Neuronal stem cell (in vitro differentiated cells): Measurements from ENCODE around the gene CDK11A.

ENCODE experiments used
- DNase-seq: peaks from one replicate; pipeline ENCODE4 v3.0.0-alpha.2; 2013; ENCODE audit warnings: low spot score
- H2AFZ ChIP-seq: one replicate; pipeline ENCODE4 v1.6.1; 2013; ENCODE audit warnings: mild to moderate bottlenecking, low read length, inconsistent platforms
- H2AK5ac ChIP-seq: 2 replicates; pipeline ENCODE4 v1.6.1; 2013; ENCODE audit warnings: low read depth, mild to moderate bottlenecking, inconsistent platforms, low read length, moderate library complexity, mixed read lengths
- H2BK120ac ChIP-seq: 2 replicates; pipeline ENCODE4 v1.6.1; 2013; ENCODE audit warnings: low read depth, mild to moderate bottlenecking, inconsistent platforms, low read length, moderate library complexity, mixed read lengths
- H2BK12ac ChIP-seq: one replicate; pipeline ENCODE4 v1.6.1; 2013; ENCODE audit warnings: low read length, inconsistent platforms
- H2BK15ac ChIP-seq: 2 replicates; pipeline ENCODE4 v1.6.1; 2013; ENCODE audit warnings: mild to moderate bottlenecking, low read length, inconsistent platforms, mixed read lengths
- H2BK5ac ChIP-seq: one replicate; pipeline ENCODE4 v1.6.1; 2013; ENCODE audit warnings: inconsistent platforms, mild to moderate bottlenecking, low read length, moderate library complexity
- H3K14ac ChIP-seq: one replicate; pipeline ENCODE4 v1.6.1; 2013; ENCODE audit warnings: low read length, inconsistent platforms
- H3K18ac ChIP-seq: 2 replicates; pipeline ENCODE4 v1.6.1; 2013; ENCODE audit warnings: low read length, inconsistent platforms
- H3K23ac ChIP-seq: 2 replicates; pipeline ENCODE4 v1.6.1; 2013; ENCODE audit warnings: low read depth, mild to moderate bottlenecking, mixed read lengths, low read length, inconsistent platforms; ENCODE audit not compliant: poor library complexity
- H3K27ac ChIP-seq: replicated peaks from 3 replicates; pipeline ENCODE4 v1.5.1; 2013; ENCODE audit warnings: low read length, inconsistent platforms
- H3K27me3 ChIP-seq, 3 experiments: 2 replicates each; pipeline ENCODE4 v1.6.1; 2013; ENCODE audit warnings: low read length in 3 of 3, mild to moderate bottlenecking in 2 of 3, inconsistent platforms in 1 of 3, low read depth in 1 of 3, mixed read lengths in 1 of 3, moderate library complexity in 1 of 3; ENCODE audit not compliant: control insufficient read depth in 3 of 3, insufficient read depth in 3 of 3
- H3K36me3 ChIP-seq, 2 donors: replicated peaks in 1 of 2; 2 replicates each; pipeline ENCODE4 v1.6.1; 2013; ENCODE audit warnings: low read length in 2 of 2; ENCODE audit not compliant: control insufficient read depth in 2 of 2, insufficient read depth in 2 of 2
- H3K4ac ChIP-seq: 2 replicates; pipeline ENCODE4 v1.6.1; 2013; ENCODE audit warnings: inconsistent platforms, mild to moderate bottlenecking, low read length, moderate library complexity
- H3K4me1 ChIP-seq, 2 donors: 1 replicate in 1 of 2; 2 replicates in 1 of 2; pipeline ENCODE4 v1.6.1; 2013; ENCODE audit warnings: low read length in 2 of 2, low read depth in 1 of 2; ENCODE audit not compliant: control insufficient read depth in 2 of 2, insufficient read depth in 1 of 2
- H3K4me2 ChIP-seq: one replicate; pipeline ENCODE4 v1.6.1; 2013; ENCODE audit warnings: mild to moderate bottlenecking, low read length, inconsistent platforms; ENCODE audit not compliant: insufficient read depth, poor library complexity, severe bottlenecking
- H3K4me3 ChIP-seq, 2 donors: 2 replicates each; pipeline ENCODE4 v1.5.1; 2013; ENCODE audit warnings: low read length in 2 of 2, mild to moderate bottlenecking in 2 of 2, inconsistent platforms in 1 of 2, moderate library complexity in 1 of 2
- H3K79me1 ChIP-seq: one replicate; pipeline ENCODE4 v1.6.1; 2013; ENCODE audit warnings: low read depth, mild to moderate bottlenecking, inconsistent platforms, low read length, moderate library complexity
- H3K9ac ChIP-seq: one replicate; pipeline ENCODE4 v1.6.1; 2013; ENCODE audit warnings: mild to moderate bottlenecking, low read depth, low read length, inconsistent platforms; ENCODE audit not compliant: poor library complexity
- H3K9me3 ChIP-seq, 2 donors: replicated peaks in 1 of 2; 2 replicates each; pipeline versions ENCODE3 to v1.6.1; 2013; ENCODE audit warnings: low read length in 2 of 2, mild to moderate bottlenecking in 2 of 2, inconsistent platforms in 1 of 2, low read depth in 1 of 2, mixed read lengths in 1 of 2, moderate library complexity in 1 of 2; ENCODE audit not compliant: control insufficient read depth in 2 of 2, insufficient read depth in 1 of 2
- H4K8ac ChIP-seq: one replicate; pipeline ENCODE4 v1.6.1; 2013; ENCODE audit warnings: low read depth, mild to moderate bottlenecking, inconsistent platforms, low read length, moderate library complexity
- H4K91ac ChIP-seq: one replicate; pipeline ENCODE4 v1.6.1; 2013; ENCODE audit warnings: low read length, low read depth, mild to moderate bottlenecking, inconsistent platforms; ENCODE audit not compliant: poor library complexity
- WGBS, 2 donors: extraction: QIAGEN DNeasy Blood & Tissue Kit; methylation state at CpG; one replicate each; pipeline ENCODE4 v1.1.7; 2013; ENCODE audit warnings: missing lambda C conversion rate in 2 of 2, mixed read lengths in 1 of 2; ENCODE audit not compliant: insufficient read length in 2 of 2, insufficient replicate concordance in 1 of 2; ENCODE audit errors: extremely low coverage in 2 of 2; 5-methylcytosine and 5-hydroxymethylcytosine counted together

The CDK11A gene

GRCh38 chr1:1761504-1762376 is 37.6 kb upstream of the CDK11A start:
- Histone ChIP-seq H3K79me1 (peaks cover 29% of the 10 kb centered on the region), H3K23ac (peak overlapping the region; percentile 93), H3K27me3 (no peaks in the 10 kb centered on the region), H3K18ac (no peak overlapping the region), H3K4me3 (peak overlapping the region in 1 of 2 donors; percentile 31), H2BK12ac (no peak overlapping the region), H3K36me3 (peaks cover 39 to 83% of the 10 kb centered on the region in 2 donors), H3K27ac (no peak overlapping the region), H3K4ac (no peak overlapping the region), H2BK5ac (no peak overlapping the region), H3K9me3 (no peaks in the 10 kb centered on the region), H3K9ac (no peak overlapping the region), H2BK15ac (peak overlapping the region; percentile 67), H2AFZ (no peak overlapping the region), H3K4me2 (no peak overlapping the region), H2BK120ac (peak overlapping the region; percentile 54), H3K4me1 (peaks cover 0 to 7% of the 10 kb centered on the region in 2 donors), H3K14ac (peak overlapping the region; percentile 38), H2AK5ac (no peak overlapping the region), H4K91ac (no peak overlapping the region), H4K8ac (no peak overlapping the region)
- no CpG with 5 or more reads among the region's 23 CpGs for WGBS, 2 donors
- DNase-seq, result no peak

GRCh38 chr1:1760715-1761114 is 36.6 kb upstream of the CDK11A start:
- H2AK5ac ChIP-seq, result no peak overlapping the region
- no peak overlapping the region for H2AFZ ChIP-seq
- no peak overlapping the region for H3K9ac ChIP-seq
- H2BK5ac ChIP-seq, result no peak overlapping the region
- WGBS, 2 donors, result no CpG with 5 or more reads among the region's 10 CpGs
- no peaks in the 10 kb centered on the region for H3K9me3 ChIP-seq
- peaks cover 47 to 93% of the 10 kb centered on the region in 2 donors for H3K36me3 ChIP-seq
- H2BK120ac ChIP-seq, result no peak overlapping the region
- no peak overlapping the region for H3K14ac ChIP-seq
- peaks cover 0 to 7% of the 10 kb centered on the region in 2 donors for H3K4me1 ChIP-seq
- no peak overlapping the region for H3K4me3 ChIP-seq
- peaks cover 32% of the 10 kb centered on the region for H3K79me1 ChIP-seq
- no peak overlapping the region for H3K27ac ChIP-seq
- H3K4me2 ChIP-seq, result no peak overlapping the region
- no peak overlapping the region for H4K8ac ChIP-seq
- no peak overlapping the region for H3K18ac ChIP-seq
- H2BK15ac ChIP-seq, result no peak overlapping the region
- no peak overlapping the region for H3K23ac ChIP-seq
- DNase-seq, result no peak
- no peak overlapping the region for H4K91ac ChIP-seq
- no peak overlapping the region for H3K4ac ChIP-seq
- no peaks in the 10 kb centered on the region for H3K27me3 ChIP-seq
- no peak overlapping the region for H2BK12ac ChIP-seq

- H2AFZ ChIP-seq, result no peak overlapping the region
- H3K9me3 ChIP-seq, result no peaks in the 10 kb centered on the region
- no peak overlapping the region for H2BK5ac ChIP-seq
- H3K14ac ChIP-seq, result no peak overlapping the region
- H3K79me1 ChIP-seq, result peaks cover 33% of the 10 kb centered on the region
- H3K36me3 ChIP-seq, result peaks cover 48 to 92% of the 10 kb centered on the region in 2 donors
- WGBS, 2 donors, result no CpG with 5 or more reads among the region's 20 CpGs
- no peak overlapping the region for H3K27ac ChIP-seq
- H2BK15ac ChIP-seq, result no peak overlapping the region
- H4K91ac ChIP-seq, result no peak overlapping the region
- no peak overlapping the region for H3K4me2 ChIP-seq
- H3K4me1 ChIP-seq, result peaks cover 0 to 7% of the 10 kb centered on the region in 2 donors
- H3K4ac ChIP-seq, result no peak overlapping the region
- H3K9ac ChIP-seq, result peak overlapping the region; percentile 12
- no peak overlapping the region for H3K18ac ChIP-seq
- H2AK5ac ChIP-seq, result no peak overlapping the region
- no peak overlapping the region for H4K8ac ChIP-seq
- no peak overlapping the region for H2BK120ac ChIP-seq
- H3K23ac ChIP-seq, result no peak overlapping the region
- H2BK12ac ChIP-seq, result peak overlapping the region; percentile 41
- H3K27me3 ChIP-seq, result no peaks in the 10 kb centered on the region
- no peak for DNase-seq
- H3K4me3 ChIP-seq, result no peak overlapping the region
Measured at GRCh38 chr1:1760345-1760650, 36.1 kb upstream of the CDK11A start.

GRCh38 chr1:1759456-1760344 is 35.5 kb upstream of the CDK11A start:
- no peak overlapping the region for H3K4me2 ChIP-seq
- no peak for DNase-seq
- H2BK120ac ChIP-seq, result no peak overlapping the region
- H3K4me3 ChIP-seq, result no peak overlapping the region
- no peak overlapping the region for H4K91ac ChIP-seq
- no peak overlapping the region for H2AFZ ChIP-seq
- H3K9ac ChIP-seq, result peak overlapping the region; percentile 44
- H3K27me3 ChIP-seq, result no peaks in the 10 kb centered on the region
- peaks cover 31% of the 10 kb centered on the region for H3K79me1 ChIP-seq
- H3K4ac ChIP-seq, result no peak overlapping the region
- H3K23ac ChIP-seq, result peak overlapping the region; percentile 92
- H3K14ac ChIP-seq, result no peak overlapping the region
- H2BK12ac ChIP-seq, result peak overlapping the region; percentile 41
- no peak overlapping the region for H2BK5ac ChIP-seq
- H3K18ac ChIP-seq, result no peak overlapping the region
- no CpG with 5 or more reads among the region's 37 CpGs for WGBS, 2 donors
- no peak overlapping the region for H4K8ac ChIP-seq
- H2BK15ac ChIP-seq, result no peak overlapping the region
- H3K27ac ChIP-seq, result no peak overlapping the region
- H2AK5ac ChIP-seq, result no peak overlapping the region
- peaks cover 52 to 90% of the 10 kb centered on the region in 2 donors for H3K36me3 ChIP-seq
- peaks cover 0 to 7% of the 10 kb centered on the region in 2 donors for H3K4me1 ChIP-seq
- H3K9me3 ChIP-seq, result no peaks in the 10 kb centered on the region
